ENCODE measurements around the gene MAN1C1.
A peak's percentile ranks its signal among the peaks of the same experiment; 100 is the strongest.

Gene MAN1C1

DNA sequence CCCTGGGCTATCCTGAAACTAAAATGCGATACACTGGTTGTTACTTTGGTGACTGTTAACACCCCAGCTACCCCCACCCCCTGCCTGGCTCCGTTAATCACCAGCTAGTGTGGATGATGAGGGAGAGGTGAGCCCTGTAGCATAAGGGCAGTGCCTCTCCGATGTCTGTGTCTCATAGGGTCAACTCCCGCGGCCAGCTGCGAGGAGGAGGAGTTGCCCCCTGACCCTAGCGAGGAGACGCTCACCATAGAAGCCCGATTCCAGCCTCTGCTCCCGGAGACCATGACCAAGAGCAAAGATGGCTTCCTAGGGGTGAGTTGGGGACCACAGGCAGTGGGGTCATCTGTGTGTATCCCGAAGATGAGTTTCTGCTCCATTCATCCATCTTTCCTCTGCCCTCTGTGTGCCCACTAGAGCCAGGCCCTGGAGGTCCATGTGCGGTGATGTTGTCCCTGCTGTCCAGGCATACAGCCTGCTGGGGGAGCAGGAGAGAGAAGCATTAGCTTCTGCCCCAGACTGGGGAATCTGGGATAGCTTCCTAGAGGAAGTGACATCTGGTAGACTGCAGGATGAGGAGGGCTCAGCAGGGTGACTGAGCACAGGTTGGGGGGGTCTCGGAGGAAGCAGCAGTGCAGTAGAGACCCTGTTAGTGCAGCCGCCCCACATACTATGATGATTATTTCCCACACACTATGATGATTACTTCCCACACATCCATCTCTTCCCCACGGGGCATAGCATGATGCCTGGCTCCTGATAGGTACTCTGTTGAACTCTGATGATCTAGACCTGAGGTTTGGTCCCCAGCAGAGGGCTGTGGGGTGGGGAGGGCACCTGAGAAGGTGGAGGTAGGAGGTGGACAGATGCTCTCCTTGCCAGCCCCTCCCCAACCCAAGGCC lies 188.6 kb downstream of the MAN1C1 start:
- no peak for ATAC-seq

DNA sequence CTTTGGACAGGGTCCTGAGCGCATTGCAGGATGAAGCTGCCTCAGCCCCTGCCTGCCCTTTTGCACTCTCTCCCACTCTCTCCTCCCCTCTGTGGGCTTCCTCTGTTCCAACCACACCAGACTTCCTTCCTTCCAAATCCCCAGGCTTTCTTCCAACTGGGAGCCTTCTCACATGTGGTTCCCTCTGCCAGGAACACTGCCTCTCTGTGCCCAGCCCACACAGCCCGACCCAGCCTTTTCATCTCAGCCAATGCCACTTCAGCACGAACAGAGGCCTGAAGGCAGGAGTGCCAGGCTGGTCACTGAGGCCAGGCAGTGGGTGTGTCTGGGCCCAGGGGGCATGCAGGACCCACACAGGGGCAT lies 189.3 kb downstream of the MAN1C1 start:
- no peak for ATAC-seq

DNA sequence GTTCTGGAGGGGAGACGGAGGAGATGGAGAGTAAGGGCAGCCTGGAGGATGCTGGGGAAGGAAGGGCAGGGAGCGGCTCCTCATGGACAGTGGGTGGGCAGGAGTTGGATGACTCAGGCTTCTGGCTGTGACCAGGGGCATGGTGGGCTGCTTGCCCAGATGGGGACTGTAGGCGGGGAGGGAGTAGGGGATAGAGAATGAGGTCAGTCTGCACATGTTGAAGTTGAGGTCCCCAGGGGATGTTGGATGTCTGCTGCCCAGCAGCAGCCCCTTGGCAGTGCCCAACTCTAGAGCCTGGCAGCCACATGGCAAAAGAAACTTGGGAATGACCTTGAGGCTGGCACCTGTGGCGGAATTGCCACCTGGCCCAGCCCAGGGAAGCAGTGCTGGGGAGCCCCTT lies 189.8 kb downstream of the MAN1C1 start:
- ATAC-seq = no peak

DNA sequence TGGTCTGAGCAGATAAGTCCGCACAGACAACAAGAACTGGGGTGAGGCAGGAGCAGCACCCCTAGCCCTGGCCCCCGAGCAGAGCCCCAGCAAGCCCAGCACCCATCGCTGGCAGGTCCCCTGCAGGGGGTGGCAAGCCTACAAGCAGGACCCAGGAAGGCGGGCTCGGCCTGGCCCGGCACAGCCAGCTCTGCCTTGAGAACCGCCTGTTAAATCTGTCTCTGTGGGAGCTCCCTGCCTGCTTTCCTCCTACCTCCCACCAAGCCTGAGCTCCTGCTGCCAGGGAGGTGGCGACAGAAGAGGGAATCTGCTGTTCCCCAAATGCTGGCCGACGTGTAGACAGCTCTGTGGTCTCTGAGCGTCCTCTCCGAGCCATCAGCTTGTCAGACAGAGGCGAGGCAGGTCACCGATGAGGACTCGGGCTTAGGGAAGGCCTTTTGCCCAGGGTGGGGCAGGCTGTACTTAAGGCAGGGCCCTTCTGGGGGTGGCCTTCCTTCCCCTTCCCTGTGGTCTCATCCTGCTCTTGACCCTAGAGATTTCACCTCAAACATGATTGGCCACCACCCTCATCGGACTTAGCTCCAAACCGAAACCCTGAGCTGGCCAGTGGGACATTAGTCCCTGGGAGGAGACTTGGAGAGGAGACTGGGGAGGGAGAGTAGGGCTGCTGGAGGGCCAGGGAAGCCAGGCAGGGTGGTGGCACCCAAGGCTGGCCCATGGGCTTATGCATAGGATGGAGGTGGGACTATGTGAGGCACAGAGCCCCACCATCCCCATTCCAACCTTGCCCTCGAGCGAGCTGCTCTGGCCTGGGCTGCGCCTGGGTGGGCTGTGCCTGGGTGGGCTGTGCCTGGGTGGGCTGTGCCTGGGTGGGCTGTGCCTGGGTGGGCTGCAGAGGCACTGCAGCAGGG lies 191.1 kb downstream of the MAN1C1 start:
- ATAC-seq = no peak

DNA sequence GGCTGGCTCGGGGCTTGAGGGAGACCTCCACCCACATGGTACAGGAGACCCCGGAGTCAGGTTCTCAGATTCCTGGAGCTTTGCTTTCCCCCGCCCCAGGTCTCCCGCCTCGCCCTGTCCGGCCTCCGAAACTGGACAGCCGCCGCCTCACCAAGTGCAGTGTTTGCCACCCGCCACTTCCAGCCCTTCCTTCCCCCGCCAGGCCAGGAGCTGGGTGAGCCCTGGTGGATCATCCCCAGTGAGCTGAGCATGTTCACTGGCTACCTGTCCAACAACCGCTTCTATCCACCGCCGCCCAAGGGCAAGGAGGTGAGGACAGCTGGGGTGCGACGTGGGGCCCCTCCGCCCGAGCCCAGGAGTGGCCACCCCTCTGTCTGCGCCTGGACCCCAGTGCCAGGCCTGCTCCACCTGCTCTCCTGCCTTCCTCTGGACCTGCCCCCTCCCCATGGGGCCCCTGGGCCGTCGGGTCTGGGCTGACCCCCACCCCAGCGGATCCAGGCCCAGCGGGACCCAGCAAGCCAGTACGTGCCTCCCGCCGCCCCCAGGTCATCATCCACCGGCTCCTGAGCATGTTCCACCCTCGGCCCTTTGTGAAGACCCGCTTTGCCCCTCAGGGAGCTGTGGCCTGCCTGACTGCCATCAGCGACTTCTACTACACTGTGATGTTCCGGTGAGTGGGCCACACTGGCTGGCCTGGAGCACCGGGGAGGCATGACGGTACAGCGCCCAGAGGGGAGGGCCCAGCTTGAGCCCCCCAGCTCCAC lies 192.1 kb downstream of the MAN1C1 start:
- no peak for ATAC-seq

DNA sequence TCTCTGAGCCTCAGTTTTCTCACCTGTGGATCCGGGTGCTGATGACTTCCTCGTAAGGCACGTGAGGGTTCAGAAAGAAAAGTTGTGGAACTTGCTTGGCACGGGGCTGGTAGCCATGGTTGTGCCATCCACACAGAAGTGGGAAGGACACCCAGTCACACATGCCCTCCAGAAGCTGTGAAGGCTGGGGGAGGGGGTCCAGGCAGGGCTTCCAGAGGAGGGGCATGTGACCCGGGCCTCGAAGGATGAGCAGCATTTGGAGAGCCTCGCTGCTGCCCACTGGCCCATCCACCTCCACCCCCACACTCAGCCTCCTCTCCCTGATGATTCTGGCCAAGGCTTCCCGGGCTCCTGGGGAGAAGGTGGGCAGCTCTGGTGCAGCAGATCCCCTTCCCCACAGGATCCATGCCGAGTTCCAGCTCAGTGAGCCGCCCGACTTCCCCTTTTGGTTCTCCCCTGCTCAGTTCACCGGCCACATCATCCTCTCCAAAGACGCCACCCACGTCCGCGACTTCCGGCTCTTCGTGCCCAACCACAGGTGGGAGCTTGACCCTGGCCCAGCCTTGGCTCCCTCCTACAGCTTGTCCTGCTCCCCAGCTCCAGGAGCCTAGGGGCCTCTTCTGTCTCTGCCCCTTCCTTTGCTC lies 192.8 kb downstream of the MAN1C1 start:
- ATAC-seq = no peak

DNA sequence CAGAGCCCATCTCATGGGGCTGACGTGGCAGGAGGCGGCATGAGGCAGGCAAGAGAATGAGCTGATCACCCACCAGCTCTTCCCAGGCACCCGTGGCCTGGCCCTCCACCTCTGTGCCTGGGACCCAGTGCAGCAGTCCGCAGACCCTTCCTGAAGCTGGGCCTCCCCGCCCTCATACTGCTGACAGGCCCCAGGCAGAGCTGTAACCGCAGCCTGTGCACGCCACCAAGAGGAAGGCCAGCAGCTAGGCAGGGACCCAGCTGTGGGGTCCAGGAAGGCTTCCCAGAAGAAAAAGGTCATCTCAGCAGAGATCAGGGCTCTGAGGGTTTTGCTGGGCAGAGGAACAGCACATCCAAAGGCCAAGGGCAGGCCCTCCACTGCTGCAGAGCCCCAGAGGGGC lies 193.3 kb downstream of the MAN1C1 start:
- no peak for ATAC-seq

DNA sequence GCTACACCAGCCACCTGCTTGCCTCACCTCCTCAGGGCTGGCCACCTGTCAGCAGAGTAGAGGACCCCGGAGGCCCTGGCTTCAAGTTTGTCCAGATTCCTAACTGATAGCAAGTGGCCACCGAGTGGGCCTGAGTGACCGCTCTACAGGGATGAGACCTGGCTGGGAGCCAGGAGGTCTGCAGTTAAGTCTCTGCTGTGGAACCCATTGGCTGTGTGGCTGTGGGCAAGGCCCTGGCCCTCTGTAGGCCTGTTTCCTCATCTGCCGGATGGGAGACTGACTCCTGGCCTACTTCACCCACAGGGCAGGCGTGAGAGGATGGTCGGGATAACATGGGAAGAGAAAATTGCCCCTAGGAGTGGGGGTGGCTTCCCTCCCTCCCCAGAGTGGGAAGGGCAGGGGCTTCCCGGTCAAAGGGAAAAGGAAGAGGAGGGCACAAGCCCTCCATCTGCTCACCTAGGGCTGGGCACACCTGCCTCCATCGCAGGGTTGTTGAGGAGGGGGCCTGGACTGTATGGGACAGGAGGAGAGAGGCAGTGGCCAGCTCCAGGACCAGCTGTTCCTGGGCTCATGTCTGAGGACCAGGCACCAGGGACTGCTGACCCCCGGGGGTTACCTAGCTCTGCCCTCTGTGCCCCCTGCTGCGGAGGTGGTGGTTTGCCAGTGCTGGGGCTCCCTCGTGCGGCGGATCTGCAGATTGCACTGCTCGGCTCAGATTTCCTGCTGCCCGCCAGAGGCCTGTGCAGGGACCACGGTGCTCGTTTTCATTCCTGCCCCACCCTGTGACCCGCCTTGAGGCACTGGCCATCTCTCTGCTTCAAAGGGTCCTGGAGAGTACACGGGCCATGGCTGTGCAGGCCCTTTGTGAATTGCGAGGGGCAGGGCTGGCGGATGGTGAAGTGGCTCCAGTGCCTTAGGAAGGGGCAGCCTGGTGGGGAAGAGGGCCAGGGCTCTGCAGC lies 194.0 kb downstream of the MAN1C1 start:
- peak; percentile 68 to 78 for ATAC-seq

DNA sequence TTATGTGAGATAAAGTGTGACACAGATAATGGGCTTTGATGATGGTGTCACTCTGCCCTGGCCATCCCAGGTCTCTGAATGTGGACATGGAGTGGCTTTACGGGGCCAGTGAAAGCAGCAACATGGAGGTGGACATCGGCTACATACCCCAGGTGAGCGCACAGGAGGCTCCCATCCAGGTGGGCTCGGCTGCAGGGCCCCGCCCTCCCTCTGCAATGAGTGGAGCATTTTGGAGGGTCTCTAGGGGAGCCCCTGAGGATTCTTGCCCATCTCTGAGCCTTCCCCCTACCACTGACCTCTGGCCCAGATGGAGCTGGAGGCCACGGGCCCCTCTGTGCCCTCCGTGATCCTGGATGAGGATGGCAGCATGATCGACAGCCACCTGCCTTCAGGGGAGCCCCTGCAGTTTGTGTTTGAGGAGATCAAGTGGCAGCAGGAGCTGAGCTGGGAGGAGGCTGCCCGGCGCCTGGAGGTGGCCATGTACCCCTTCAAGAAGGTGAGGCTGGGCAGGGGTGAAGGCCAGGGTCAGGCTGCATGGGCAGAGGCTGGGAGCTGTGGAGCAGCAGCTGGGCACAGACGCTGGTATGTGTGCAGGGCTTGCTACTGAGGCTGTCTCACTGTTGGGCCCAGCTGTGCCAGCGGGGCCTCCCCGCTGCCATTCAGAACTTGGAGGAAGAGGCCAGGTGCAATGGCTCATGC lies 194.9 kb downstream of the MAN1C1 start:
- ATAC-seq = no peak

DNA sequence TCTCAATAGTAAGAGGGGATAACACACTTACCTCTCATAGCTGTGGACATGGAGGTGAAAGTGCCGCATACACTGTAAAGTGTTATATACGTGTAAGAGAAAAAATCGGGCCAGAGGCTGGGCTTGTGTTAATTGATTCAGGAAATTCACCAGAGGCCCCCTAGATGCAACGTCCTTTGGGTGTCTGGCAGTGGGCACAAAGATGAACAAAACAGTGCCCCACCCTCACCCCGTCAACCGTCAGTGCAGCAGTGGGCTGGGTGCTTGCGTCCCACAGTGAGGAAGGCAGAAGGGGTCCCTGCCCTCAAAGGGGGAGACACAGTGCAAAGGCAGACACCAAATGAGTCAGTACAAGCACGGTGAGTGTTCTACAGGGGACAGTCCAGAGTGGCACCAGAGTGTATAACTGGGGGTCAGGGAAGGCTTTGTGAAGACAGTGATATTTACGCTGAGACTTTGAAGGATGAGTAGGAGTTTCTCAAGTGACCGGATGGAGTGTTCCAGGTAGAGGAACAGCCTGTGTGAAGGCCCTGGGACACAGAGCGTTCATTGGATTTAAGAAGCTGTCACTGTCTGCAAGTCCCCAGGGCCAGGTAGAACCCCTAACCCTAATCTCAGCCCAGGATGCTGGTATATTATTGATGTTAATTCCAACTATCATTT lies 196.6 kb downstream of the MAN1C1 start:
- no peak for ATAC-seq

DNA sequence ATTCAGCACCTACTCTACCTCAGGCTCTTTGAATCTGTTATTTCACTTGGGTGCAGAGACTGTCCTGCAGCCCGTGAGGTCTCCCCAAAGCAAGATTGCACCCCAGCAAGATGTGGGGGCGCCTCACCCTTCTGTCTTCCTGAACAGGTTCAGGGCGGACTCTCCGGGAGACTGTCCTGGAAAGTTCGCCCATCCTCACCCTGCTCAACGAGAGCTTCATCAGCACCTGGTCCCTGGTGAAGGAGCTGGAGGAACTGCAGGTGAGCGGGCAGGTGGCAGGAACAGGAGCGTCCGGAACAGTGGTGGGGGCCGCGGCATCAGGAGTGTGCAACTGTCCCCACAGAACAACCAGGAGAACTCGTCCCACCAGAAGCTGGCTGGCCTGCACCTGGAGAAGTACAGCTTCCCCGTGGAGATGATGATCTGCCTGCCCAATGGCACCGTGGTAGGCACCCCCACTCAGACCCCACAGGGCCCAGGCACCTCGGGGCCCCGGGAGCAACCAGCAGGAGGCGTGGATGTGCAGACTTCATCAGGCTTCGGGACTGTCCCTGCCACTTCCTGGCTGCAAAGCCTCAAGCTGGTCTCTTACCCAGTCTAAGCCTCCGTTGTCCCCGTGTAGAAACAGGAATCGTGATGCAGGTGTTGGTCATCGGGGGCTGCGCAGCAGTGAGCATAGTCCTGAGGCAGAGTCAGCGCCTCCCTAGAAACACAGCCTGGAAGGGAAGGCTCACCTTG lies 197.3 kb downstream of the MAN1C1 start:
- peak in 1 of 2 donors; percentile 11 for ATAC-seq

DNA sequence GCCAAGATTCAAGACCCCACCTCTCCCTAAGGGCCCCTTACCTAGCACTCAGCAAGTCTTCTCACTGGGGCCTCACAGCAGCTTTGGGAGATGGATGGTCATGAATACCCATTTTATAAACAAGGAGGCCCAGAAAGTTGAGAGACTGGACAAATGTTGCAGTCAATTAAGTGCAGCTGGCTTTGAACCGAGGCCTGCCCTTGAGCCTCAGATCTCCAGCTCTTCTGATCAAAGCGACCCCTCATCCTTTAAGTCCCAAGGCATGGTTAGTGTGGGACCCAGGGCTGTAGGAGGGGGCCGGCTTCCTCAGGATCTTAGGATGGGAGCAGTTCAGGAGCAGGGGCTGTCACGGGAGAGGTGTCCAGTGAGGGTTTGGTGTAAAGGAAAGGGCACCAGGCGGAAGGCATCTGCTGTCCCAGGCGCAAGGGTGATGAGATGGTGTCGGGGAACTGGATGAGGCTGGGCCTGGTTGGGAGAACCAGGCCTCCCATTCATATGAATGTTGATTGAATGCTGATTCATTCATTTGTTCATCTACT lies 198.0 kb downstream of the MAN1C1 start:
- ATAC-seq = no peak

DNA sequence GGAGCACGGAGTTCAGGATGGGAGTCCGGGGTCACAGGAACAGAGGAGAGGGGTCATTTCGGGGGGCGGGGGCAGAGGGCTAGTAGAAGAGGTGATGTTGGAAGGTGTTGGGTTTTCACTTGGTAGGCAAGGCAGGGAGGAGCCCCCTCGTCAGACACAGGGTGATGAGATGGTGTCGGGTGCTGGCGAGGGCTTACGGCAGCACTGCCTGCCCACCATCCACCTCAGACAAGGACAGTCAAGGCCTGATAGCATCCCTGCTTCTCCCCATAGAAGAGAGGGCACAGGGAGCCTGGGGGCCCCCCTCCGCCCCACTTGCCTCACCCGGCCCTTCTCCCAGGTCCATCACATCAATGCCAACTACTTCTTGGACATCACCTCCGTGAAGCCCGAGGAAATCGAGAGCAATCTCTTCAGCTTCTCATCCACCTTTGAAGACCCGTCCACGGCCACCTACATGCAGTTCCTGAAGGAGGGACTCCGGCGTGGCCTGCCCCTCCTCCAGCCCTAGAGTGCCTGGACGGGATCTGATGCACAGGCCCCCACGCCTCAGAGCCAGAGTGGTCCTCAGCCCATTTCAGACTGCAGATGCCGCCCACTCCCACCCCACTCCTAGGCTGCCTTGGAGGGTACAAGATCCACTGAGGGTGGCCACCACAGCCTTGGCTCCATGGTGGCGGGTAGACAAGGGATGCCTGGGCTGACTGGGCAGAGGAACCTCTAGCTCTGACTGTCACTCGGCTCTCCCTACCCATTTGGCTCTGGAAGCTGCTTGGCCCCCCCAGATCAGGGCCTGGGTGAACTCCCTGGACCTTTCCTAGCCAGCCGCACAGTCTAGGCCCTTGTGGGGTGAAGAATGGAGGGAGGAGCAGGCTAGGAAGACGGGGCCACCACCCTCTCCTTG lies 198.9 kb downstream of the MAN1C1 start:
- ATAC-seq = no peak

DNA sequence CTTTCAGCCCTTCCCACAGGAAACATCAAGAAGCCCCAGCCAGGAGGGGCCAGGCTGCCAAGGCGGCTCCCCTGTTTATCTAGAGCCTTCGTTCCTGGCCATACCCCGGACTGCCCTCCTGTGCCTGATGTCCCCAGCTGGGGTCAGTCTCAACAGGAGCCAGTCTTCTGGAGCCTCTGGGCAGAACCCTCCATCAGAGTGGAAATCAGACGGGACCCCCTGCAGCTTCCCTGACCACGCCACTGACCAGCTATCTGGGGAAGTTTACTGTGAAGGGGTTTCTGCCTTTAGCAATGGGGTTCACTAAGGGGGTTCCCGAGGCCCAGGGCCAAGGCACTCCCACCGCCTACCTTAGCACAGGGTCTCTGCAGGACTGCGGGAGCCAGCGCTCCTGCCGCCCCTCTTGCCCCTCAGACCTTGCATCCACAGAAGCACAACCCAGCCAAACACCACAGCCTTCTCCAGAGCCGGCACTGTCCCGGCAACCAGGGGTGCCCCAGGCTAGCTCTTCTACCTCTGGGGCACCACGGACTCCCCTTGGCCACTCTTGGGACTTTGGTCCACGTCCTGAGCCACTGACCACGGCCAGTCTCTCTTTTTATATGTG lies 199.6 kb downstream of the MAN1C1 start:
- no peak for ATAC-seq

DNA sequence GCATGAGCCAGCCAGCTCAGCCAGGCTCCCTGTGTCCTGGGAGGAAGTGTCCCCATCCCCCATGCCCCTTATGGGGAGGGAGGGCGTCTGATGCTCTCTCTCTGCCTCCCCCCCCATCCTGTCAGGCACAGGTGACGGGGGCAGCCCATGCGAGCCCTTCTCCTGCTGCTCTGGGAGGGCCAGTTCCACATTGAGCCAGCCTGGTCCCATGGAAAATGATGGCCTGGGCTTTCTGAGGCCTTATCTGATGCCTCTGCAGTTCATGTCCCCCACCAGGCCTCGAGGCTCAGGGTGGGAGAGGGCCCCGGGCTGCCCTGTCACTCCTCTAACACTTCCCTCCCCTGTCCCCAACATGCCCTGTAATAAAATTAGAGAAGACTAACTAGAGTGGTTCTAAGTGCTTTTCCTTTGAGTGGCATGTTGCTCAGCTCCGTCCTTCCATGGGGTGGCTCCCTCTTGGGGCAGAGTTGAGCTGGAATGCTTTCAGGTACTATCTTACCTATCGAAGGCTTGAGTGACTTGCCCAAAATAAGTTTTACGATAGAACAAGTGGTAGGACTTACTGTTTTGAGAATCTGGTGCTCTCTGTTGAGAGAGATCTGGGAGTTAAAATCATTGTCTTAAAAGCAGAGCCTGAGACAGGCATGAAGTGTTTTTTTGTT lies 201.4 kb downstream of the MAN1C1 start:
- ATAC-seq = no peak

DNA sequence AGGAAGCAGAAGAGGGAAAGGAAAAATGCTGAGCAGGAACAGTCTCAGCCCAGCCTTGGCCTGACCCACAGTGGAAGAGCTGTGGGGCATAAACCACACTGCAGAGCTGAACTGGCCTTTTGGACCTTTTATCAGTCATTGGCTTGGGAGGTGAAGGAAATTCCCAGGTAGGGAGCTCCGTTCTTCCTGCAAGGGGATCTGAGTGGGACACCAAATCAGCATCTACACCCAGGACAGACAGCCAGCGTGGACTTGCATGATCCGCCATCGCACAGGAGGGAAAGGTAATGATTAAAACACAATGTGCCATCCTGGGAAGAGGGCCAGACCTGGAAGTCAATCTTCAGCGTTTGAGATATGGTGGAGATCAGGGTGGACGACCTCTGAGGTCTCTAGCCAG lies 202.0 kb downstream of the MAN1C1 start:
- no peak for ATAC-seq
